GM10847 (cell line): ENCODE measurements around the gene SLC4A11.

ENCODE experiments used
- POLR2A ChIP-seq: IDR thresholded peaks from 2 replicates; pipeline ENCODE4 v1.6.1; 2011; ENCODE audit not compliant: insufficient read length; ENCODE audit errors: extremely low read depth

SLC4A11 gene

DNA sequence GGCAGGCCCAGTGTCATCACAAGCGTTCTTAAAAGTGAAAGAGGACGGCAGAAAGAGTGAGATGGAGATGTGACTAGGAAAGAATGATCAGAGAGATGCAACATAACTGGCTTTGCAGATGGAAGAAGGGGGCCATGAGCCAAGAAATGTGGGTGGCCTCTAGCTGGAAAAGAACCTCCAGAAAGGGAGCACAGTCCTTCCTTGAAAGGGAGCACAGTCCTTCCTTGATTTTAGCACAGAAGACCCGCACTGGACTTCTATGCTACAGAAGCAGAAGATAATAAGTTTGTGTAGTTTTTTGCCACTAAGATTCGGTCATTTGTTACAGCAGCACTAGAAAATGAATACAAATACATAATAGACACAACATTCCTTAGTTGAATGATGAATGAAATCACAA lies 58.7 kb downstream of the SLC4A11 start:
- TF ChIP-seq POLR2A: no peak

DNA sequence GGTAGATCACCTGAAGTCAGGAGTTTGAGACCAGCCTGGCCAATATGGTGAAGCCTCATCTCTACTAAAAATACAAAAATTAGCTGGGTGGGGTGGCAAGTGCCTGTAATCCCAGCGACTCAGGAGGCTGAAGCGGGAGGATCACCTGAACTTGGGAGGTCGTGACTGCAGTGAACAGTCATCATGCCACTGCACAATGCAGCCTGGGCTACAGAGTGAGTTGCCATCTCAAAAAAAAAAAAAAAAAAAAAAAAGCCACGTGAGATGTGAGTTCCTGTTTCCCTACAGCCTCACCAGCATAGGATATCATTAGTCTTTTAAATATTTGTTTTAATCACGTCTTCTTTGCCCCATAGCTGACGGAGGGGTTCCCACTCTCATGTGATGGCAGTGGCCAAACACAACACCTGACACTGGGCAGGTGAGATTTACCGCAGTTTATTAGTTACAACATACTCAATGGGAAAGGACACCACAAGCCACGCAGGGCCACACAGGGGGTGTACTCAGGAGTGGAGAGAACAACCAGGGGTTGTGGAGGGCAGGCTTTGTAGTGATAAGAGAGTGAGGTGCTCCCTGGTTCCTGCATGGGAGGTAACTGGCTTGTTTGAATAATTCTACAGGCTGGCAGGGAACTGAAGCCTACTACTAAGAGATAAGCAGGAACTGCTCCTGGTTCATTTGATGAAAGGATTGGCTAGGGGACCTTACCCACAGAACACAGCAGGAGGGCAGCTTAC lies 61.1 kb downstream of the SLC4A11 start:
- TF ChIP-seq POLR2A: no peak
